ENCODE results near the gene TM7SF2. TPM values are rescaled to one million over a fixed set of nuclear protein-coding genes. Genes with fewer than 3 reads are reported as not detected.

The TM7SF2 gene
- total RNA-seq, 1 experiment from 2014 or later: 37.8 TPM

GRCh38 chr11:65131417-65131776, 19.7 kb downstream of the TM7SF2 start:
- intact Hi-C loops (cut with micrococcal nuclease; ENCODE audit: unreplicated experiment): no loop called here
- H3K27me3 ChIP-seq (replicated peaks; ENCODE audit: insufficient read depth, low read depth, low read length, poor library complexity): no peaks in the 10 kb centered on the region
- H3K4me1 ChIP-seq (ENCODE audit: insufficient read depth, low read length, poor library complexity, severe bottlenecking): peaks cover 17% of the 10 kb centered on the region
- H3K27ac ChIP-seq (ENCODE audit: low read depth, low read length, poor library complexity, severe bottlenecking): no peak overlapping the region
- CTCF ChIA-PET: interaction anchor here (0.6 kb wide), 1 partner anchor 9 kb away, joined by 7 read pairs; no protein-coding TSS in a partner anchor
- no peak overlapping the region for H3K4me3 ChIP-seq (ENCODE audit: low read depth, low read length, poor library complexity, severe bottlenecking)
- no TSS peak for BruUV-seq (replicated peaks)
- POLR2A ChIA-PET (ENCODE audit: low non-redundant PET): interaction anchor here (0.5 kb wide), 1 partner anchor 181 kb away, joined by 5 read pairs; no protein-coding TSS in a partner anchor
- TF ChIP-seq, protein P1, sequence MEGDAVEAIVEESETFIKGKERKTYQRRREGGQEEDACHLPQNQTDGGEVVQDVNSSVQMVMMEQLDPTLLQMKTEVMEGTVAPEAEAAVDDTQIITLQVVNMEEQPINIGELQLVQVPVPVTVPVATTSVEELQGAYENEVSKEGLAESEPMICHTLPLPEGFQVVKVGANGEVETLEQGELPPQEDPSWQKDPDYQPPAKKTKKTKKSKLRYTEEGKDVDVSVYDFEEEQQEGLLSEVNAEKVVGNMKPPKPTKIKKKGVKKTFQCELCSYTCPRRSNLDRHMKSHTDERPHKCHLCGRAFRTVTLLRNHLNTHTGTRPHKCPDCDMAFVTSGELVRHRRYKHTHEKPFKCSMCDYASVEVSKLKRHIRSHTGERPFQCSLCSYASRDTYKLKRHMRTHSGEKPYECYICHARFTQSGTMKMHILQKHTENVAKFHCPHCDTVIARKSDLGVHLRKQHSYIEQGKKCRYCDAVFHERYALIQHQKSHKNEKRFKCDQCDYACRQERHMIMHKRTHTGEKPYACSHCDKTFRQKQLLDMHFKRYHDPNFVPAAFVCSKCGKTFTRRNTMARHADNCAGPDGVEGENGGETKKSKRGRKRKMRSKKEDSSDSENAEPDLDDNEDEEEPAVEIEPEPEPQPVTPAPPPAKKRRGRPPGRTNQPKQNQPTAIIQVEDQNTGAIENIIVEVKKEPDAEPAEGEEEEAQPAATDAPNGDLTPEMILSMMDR (conservative IDR thresholded peaks at IDR 0.05; ENCODE audit: low read depth, low read length): no peak
- TF ChIP-seq EZH2 (IDR thresholded peaks at IDR 0.05; ENCODE audit: borderline replicate concordance, low read depth, low read length, poor library complexity, severe bottlenecking): no peak
- H3K36me3 ChIP-seq (ENCODE audit: insufficient read depth, low read length, poor library complexity, severe bottlenecking): peaks cover 60% of the 10 kb centered on the region
- DNase-seq (ENCODE audit: low spot score): no peak
- H3K9me3 ChIP-seq (ENCODE audit: low read depth, low read length, poor library complexity, severe bottlenecking): no peaks in the 10 kb centered on the region

GRCh38 chr11:65131895-65132237, 20.2 kb downstream of the TM7SF2 start:
- ChIA-PET CTCF (no interaction called here), POLR2A (ENCODE audit: low non-redundant PET) (interaction anchor here (0.5 to 0.7 kb wide), 2 partner anchors 27 to 181 kb away, joined by 3 to 5 read pairs; no protein-coding TSS in a partner anchor)
- TF ChIP-seq EZH2 (IDR thresholded peaks at IDR 0.05; ENCODE audit: borderline replicate concordance, low read depth, low read length, poor library complexity, severe bottlenecking): no peak
- TF ChIP-seq, protein P1 (conservative IDR thresholded peaks at IDR 0.05; ENCODE audit: low read depth, low read length): no peak
- Histone ChIP-seq H3K9me3 (ENCODE audit: low read depth, low read length, poor library complexity, severe bottlenecking) (no peaks in the 10 kb centered on the region), H3K27me3 (replicated peaks; ENCODE audit: insufficient read depth, low read depth, low read length, poor library complexity) (no peaks in the 10 kb centered on the region), H3K36me3 (ENCODE audit: insufficient read depth, low read length, poor library complexity, severe bottlenecking) (peaks cover 56% of the 10 kb centered on the region), H3K27ac (ENCODE audit: low read depth, low read length, poor library complexity, severe bottlenecking) (no peak overlapping the region), H3K4me3 (ENCODE audit: low read depth, low read length, poor library complexity, severe bottlenecking) (no peak overlapping the region), H3K4me1 (ENCODE audit: insufficient read depth, low read length, poor library complexity, severe bottlenecking) (peaks cover 17% of the 10 kb centered on the region)
- DNase-seq (ENCODE audit: low spot score): no peak
- intact Hi-C loops (cut with micrococcal nuclease; ENCODE audit: unreplicated experiment): no loop called here
- BruUV-seq (replicated peaks): no TSS peak

- Histone ChIP-seq H3K4me1 (ENCODE audit: insufficient read depth, low read length, poor library complexity, severe bottlenecking) (peaks cover 17% of the 10 kb centered on the region), H3K27me3 (replicated peaks; ENCODE audit: insufficient read depth, low read depth, low read length, poor library complexity) (no peaks in the 10 kb centered on the region), H3K9me3 (ENCODE audit: low read depth, low read length, poor library complexity, severe bottlenecking) (no peaks in the 10 kb centered on the region), H3K36me3 (ENCODE audit: insufficient read depth, low read length, poor library complexity, severe bottlenecking) (peaks cover 50% of the 10 kb centered on the region), H3K27ac (ENCODE audit: low read depth, low read length, poor library complexity, severe bottlenecking) (no peak overlapping the region), H3K4me3 (ENCODE audit: low read depth, low read length, poor library complexity, severe bottlenecking) (peak overlapping the region; percentile 70)
- DNase-seq (ENCODE audit: low spot score): no peak
- ChIA-PET POLR2A (ENCODE audit: low non-redundant PET) (interaction anchor here (0.7 kb wide), 1 partner anchor 26 kb away, joined by 3 read pairs; no protein-coding TSS in a partner anchor), CTCF (no interaction called here)
- TF ChIP-seq, protein P1 (conservative IDR thresholded peaks at IDR 0.05; ENCODE audit: low read depth, low read length): no peak
- TF ChIP-seq EZH2 (IDR thresholded peaks at IDR 0.05; ENCODE audit: borderline replicate concordance, low read depth, low read length, poor library complexity, severe bottlenecking): no peak
- intact Hi-C loops (cut with micrococcal nuclease; ENCODE audit: unreplicated experiment): no loop called here
- no TSS peak for BruUV-seq (replicated peaks)
Measured at GRCh38 chr11:65132238-65132987, 20.7 kb downstream of the TM7SF2 start.
